HG03342 (cell line): ENCODE measurements around the gene TOR4A.

Experiments
- ATAC-seq: cut with Tn5 transposase; IDR thresholded peaks from one replicate; pipeline ENCODE4 v1.9.1; 2021; ENCODE audit warnings: mild to moderate bottlenecking, moderate library complexity; ENCODE audit not compliant: unreplicated experiment

The TOR4A gene

GRCh38 chr9:137277329-137278041 lies at the start of gene TOR4A:
TOR4A (plus strand) TSS chr9:137277726; CDS start chr9:137278690, 964 bp downstream.
- peak; percentile 56 for ATAC-seq

- ATAC-seq: no peak
Measured at GRCh38 chr9:137227853-137228505, 49.5 kb upstream of the TOR4A start.

- no peak for ATAC-seq
Measured at GRCh38 chr9:137228506-137228967, 49.0 kb upstream of the TOR4A start.

- no peak for ATAC-seq
Measured at GRCh38 chr9:137228968-137229896, 48.3 kb upstream of the TOR4A start.

GRCh38 chr9:137229903-137230704 lies 47.4 kb upstream of the TOR4A start:
- no peak for ATAC-seq

- ATAC-seq: no peak
Measured at GRCh38 chr9:137230705-137231371, 46.7 kb upstream of the TOR4A start, which contains the start of gene SLC34A3. SLC34A3 (plus strand) TSS chr9:137230901; CDS start chr9:137231703, 802 bp downstream.

GRCh38 chr9:137231372-137232039 lies 46.0 kb upstream of the TOR4A start:
- no peak for ATAC-seq

- ATAC-seq: no peak
Measured at GRCh38 chr9:137232101-137232500, 45.4 kb upstream of the TOR4A start.

- ATAC-seq: no peak
Measured at GRCh38 chr9:137232510-137232909, 45.0 kb upstream of the TOR4A start.

- no peak for ATAC-seq
Measured at GRCh38 chr9:137233143-137233980, 44.2 kb upstream of the TOR4A start.

GRCh38 chr9:137234055-137234697 lies 43.4 kb upstream of the TOR4A start:
- ATAC-seq: no peak

- no peak for ATAC-seq
Measured at GRCh38 chr9:137234758-137235423, 42.6 kb upstream of the TOR4A start.

- no peak for ATAC-seq
Measured at GRCh38 chr9:137235424-137236237, 41.9 kb upstream of the TOR4A start.

- ATAC-seq: no peak
Measured at GRCh38 chr9:137236238-137236935, 41.1 kb upstream of the TOR4A start.

- no peak for ATAC-seq
Measured at GRCh38 chr9:137236936-137237421, 40.5 kb upstream of the TOR4A start.
